ENCODE results near the gene NPAS3. TPM values are rescaled to one million over a fixed set of nuclear protein-coding genes. Genes with fewer than 3 reads are reported as not detected.

The NPAS3 gene
- total RNA-seq, 2 donors from 2014 or later: 0.33 to 0.78 TPM

DNA sequence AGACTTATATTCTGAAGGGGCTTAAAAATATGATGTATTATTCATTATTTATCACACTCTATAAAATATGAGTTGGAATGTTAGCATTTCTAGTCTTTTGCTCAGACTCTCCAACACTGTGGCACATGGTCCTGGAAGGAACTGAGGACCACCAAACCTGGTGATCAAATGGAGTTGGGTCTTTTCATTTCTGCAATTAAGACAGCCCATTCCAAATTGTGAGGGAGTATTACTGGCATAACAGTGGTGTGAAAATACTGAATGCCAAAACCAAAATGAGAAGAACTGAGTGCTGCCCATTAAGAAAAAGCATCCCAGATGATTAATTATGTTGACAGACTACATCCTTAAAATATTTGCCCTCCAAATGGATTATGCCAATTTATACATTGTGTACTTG is 90.8 kb downstream of the NPAS3 start:
- Histone ChIP-seq H3K36me3 (replicated peaks in 1 of 2; ENCODE audit: insufficient read depth in 1 of 2, low read depth in 2 of 2) (no peaks in the 10 kb centered on the region), H3K4me1 (no peaks in the 10 kb centered on the region), H3K4me3 (no peak overlapping the region), H3K9me3 (no peaks in the 10 kb centered on the region), H3K27me3 (no peaks in the 10 kb centered on the region), H3K27ac (no peak overlapping the region)
- intact Hi-C loops (cut with DNase I): no loop called here
- no peak for ATAC-seq
- no peak for TF ChIP-seq POLR2A (IDR thresholded peaks at IDR 0.05)
- TF ChIP-seq, protein P1, sequence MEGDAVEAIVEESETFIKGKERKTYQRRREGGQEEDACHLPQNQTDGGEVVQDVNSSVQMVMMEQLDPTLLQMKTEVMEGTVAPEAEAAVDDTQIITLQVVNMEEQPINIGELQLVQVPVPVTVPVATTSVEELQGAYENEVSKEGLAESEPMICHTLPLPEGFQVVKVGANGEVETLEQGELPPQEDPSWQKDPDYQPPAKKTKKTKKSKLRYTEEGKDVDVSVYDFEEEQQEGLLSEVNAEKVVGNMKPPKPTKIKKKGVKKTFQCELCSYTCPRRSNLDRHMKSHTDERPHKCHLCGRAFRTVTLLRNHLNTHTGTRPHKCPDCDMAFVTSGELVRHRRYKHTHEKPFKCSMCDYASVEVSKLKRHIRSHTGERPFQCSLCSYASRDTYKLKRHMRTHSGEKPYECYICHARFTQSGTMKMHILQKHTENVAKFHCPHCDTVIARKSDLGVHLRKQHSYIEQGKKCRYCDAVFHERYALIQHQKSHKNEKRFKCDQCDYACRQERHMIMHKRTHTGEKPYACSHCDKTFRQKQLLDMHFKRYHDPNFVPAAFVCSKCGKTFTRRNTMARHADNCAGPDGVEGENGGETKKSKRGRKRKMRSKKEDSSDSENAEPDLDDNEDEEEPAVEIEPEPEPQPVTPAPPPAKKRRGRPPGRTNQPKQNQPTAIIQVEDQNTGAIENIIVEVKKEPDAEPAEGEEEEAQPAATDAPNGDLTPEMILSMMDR (IDR thresholded peaks at IDR 0.05): no peak
- no peak for DNase-seq

DNA sequence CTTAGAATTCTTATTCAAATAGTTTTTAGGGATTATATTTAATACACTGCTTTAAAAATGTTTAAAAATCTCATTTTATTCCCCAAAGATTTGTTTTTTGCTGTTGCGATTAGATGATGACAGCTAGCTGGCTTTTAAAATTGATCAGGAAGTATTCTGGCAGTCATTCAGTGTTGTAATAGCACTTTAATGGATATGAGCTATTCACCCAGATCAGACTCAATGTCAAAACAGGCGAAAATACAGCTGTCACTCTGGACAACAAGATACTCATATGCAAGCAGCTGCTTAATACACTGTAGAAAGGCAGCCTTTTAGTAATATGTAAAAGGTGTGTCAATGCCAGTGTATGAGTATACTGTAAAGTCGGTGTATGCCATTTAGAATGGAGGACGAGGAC is 91.7 kb downstream of the NPAS3 start:
- intact Hi-C loops (cut with DNase I): no loop called here

DNA sequence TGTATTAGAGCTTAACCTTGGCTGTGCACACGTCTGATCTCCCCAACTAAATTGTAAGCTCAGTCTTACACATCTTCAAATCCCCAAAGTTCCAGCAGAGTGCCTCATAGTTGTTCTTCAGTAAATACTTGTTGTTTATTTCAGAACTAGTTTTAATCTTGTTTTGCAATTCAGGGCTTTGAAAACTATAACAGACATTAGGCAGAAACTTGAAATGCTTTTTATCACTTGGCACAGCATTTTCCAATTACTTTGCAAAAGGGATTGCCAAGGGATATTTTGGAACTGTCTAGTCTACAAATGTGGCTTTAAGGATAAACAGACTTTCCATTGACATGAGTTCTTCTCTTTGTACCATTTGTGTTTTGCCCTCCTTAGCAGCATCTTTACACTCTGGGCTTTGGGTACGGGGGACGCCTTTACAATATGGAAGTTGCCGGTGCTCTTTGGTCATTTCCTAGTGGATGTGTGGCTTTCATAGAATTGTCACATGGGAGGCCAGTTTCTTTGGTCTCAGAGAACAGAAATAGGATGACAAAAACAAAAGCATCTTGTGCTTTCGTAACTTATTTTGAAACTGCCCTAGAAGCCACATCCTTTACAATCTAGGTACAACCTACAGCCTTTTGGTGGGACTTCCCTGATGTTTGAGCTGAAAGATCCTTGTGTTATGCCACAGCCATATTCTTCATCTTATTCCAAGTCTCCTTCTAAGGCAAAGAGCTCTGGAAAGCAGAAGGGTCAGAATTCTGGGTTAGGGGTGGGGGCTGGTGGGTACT is 96.9 kb downstream of the NPAS3 start:
- intact Hi-C loops (cut with DNase I): no loop called here
- ATAC-seq (no peak), DNase-seq (no peak)
- 79 to 80% methylated on average over 5 of the region's 5 CpGs for WGBS, 2 donors
- TF ChIP-seq, protein P1 (IDR thresholded peaks at IDR 0.05): no peak
- TF ChIP-seq POLR2A (IDR thresholded peaks at IDR 0.05): no peak
- H3K9me3 ChIP-seq: no peaks in the 10 kb centered on the region
- no peak overlapping the region for H3K4me3 ChIP-seq
- H3K27ac ChIP-seq: no peak overlapping the region
- no peaks in the 10 kb centered on the region for H3K4me1 ChIP-seq
- no peaks in the 10 kb centered on the region for H3K27me3 ChIP-seq
- no peaks in the 10 kb centered on the region for H3K36me3 ChIP-seq (replicated peaks in 1 of 2; ENCODE audit: insufficient read depth in 1 of 2, low read depth in 2 of 2)

More for the DNA sequence above, 91.7 kb downstream of the NPAS3 start:
- no peak overlapping the region for H3K4me3 ChIP-seq
- no peaks in the 10 kb centered on the region for H3K36me3 ChIP-seq (replicated peaks in 1 of 2; ENCODE audit: insufficient read depth in 1 of 2, low read depth in 2 of 2)
- no peaks in the 10 kb centered on the region for H3K27me3 ChIP-seq
- no peak overlapping the region for H3K27ac ChIP-seq
- ATAC-seq (no peak), DNase-seq (no peak)
- H3K9me3 ChIP-seq: no peaks in the 10 kb centered on the region
- no peaks in the 10 kb centered on the region for H3K4me1 ChIP-seq
- WGBS, 2 donors: 71 to 84% methylated on average over 4 of the region's 4 CpGs
- TF ChIP-seq POLR2A (IDR thresholded peaks at IDR 0.05): no peak

DNA sequence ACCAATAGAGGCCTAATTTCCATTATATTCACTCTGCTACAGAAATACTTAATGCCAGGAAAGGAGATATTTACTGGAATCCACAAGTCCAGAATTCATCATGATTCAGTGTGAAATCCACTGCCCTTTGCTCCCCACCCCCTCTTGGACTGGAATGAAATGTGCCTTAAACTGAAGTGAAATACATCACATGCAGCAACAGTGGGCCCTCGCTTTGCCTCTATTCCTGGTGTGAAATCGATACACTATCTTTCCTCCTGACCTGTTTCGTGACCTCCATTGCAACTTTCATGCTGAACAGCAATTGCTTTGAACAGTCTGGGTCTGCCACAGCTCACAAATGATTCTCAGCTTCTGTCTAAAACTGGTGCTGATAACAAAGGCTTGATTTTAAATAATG is 100.6 kb downstream of the NPAS3 start:
- 58 to 65% methylated on average over 3 of the region's 3 CpGs for WGBS, 2 donors
- H3K27me3 ChIP-seq: no peaks in the 10 kb centered on the region
- no peak overlapping the region for H3K27ac ChIP-seq
- no peak overlapping the region for H3K4me3 ChIP-seq
- intact Hi-C loops (cut with DNase I): no loop called here
- ATAC-seq (no peak), DNase-seq (no peak)
- no peaks in the 10 kb centered on the region for H3K36me3 ChIP-seq (replicated peaks in 1 of 2; ENCODE audit: insufficient read depth in 1 of 2, low read depth in 2 of 2)
- TF ChIP-seq, protein P1 (IDR thresholded peaks at IDR 0.05): no peak
- TF ChIP-seq POLR2A (IDR thresholded peaks at IDR 0.05): no peak
- H3K4me1 ChIP-seq: no peaks in the 10 kb centered on the region
- H3K9me3 ChIP-seq: no peaks in the 10 kb centered on the region

DNA sequence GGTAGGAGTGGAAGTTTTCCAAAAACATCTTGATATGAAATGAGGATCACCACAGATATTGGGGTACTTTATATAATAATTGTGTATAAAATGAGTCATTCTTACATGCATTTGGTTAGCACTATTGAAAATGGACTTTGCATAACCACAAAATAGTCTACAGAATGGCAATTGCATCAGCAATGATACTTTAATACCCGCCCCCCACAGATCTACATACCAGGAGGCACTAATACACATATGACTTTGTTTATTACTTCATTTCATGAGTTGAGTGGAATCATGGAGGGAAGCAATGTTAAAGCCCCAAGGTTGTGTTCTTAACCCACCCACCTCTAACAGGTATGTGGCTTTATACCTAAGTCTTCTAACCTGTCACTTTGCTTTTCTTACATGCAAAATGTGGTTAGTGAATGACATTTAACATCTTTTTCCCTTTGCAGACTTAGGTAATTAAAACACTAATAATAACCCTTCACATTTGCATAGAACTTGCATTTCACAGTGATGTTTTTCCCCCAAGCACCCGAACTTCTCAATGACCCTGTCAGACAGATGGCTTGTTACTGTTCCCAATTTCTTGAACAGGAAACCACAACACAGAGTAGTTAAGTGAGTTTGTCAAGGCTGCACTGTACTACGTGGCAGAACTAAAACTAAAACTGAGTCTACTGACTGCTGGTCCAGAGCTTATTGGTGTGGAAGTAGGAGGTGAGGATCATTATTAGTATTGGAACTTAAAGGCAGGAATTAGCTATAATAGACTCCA is 101.9 kb downstream of the NPAS3 start:
- intact Hi-C loops (cut with DNase I): no loop called here
- H3K4me1 ChIP-seq: no peaks in the 10 kb centered on the region
- ATAC-seq: no peak
- TF ChIP-seq, protein P1 (IDR thresholded peaks at IDR 0.05): no peak
- no peak for TF ChIP-seq POLR2A (IDR thresholded peaks at IDR 0.05)
- no peaks in the 10 kb centered on the region for H3K9me3 ChIP-seq
- H3K27me3 ChIP-seq: no peaks in the 10 kb centered on the region
- no peak overlapping the region for H3K27ac ChIP-seq
- no peaks in the 10 kb centered on the region for H3K36me3 ChIP-seq (replicated peaks in 1 of 2; ENCODE audit: insufficient read depth in 1 of 2, low read depth in 2 of 2)
- H3K4me3 ChIP-seq: no peak overlapping the region
- 81 to 82% methylated on average over 3 of the region's 3 CpGs for WGBS, 2 donors
- no peak for DNase-seq
